Measurements from ENCODE around the gene AGR3.

AGR3 gene

GRCh38 chr7:16926283-16926682, 44.5 kb upstream of the AGR3 start:
- no peak overlapping the region for H2BK5ac ChIP-seq (ENCODE audit: low read length)
- H3K23ac ChIP-seq (ENCODE audit: low read depth, low read length, poor library complexity) = no peak overlapping the region
- no peak overlapping the region for H2BK12ac ChIP-seq (ENCODE audit: low read length)
- H4K8ac ChIP-seq (ENCODE audit: low read depth, low read length) = no peak overlapping the region
- H3K18ac ChIP-seq (ENCODE audit: low read length) = no peak overlapping the region
- DNase-seq (ENCODE audit: low spot score) = no peak
- H3K4me1 ChIP-seq (ENCODE audit: control insufficient read depth in 2 of 2, insufficient read depth in 1 of 2, low read depth in 1 of 2, low read length in 2 of 2) = peaks cover 0 to 10% of the 10 kb centered on the region in 2 donors
- H4K91ac ChIP-seq (ENCODE audit: low read depth, low read length, poor library complexity) = no peak overlapping the region
- WGBS, 2 donors (ENCODE audit: extremely low coverage in 2 of 2, insufficient read length in 2 of 2, insufficient replicate concordance in 1 of 2) = no CpG with 5 or more reads among the region's 2 CpGs
- no peak overlapping the region for H3K9ac ChIP-seq (ENCODE audit: low read depth, low read length, poor library complexity)
- H2BK120ac ChIP-seq (ENCODE audit: low read depth, low read length) = no peak overlapping the region
- H3K4me2 ChIP-seq (ENCODE audit: insufficient read depth, low read length, poor library complexity, severe bottlenecking) = no peak overlapping the region
- H2AK5ac ChIP-seq (ENCODE audit: low read depth, low read length) = no peak overlapping the region
- H3K4me3 ChIP-seq (ENCODE audit: low read length in 2 of 2) = no peak overlapping the region
- no peak overlapping the region for H3K14ac ChIP-seq (ENCODE audit: low read length)
- peaks cover 2 to 47% of the 10 kb centered on the region in 2 donors for H3K9me3 ChIP-seq (replicated peaks in 1 of 2; ENCODE audit: control insufficient read depth in 2 of 2, insufficient read depth in 1 of 2, low read depth in 1 of 2, low read length in 2 of 2)
- no peaks in the 10 kb centered on the region for H3K27me3 ChIP-seq (ENCODE audit: control insufficient read depth in 3 of 3, insufficient read depth in 3 of 3, low read depth in 1 of 3, low read length in 3 of 3)
- no peak overlapping the region for H3K27ac ChIP-seq (replicated peaks; ENCODE audit: low read length)
- H2AFZ ChIP-seq (ENCODE audit: low read length) = no peak overlapping the region
- H3K4ac ChIP-seq (ENCODE audit: low read length) = no peak overlapping the region
- no peaks in the 10 kb centered on the region for H3K79me1 ChIP-seq (ENCODE audit: low read depth, low read length)
- H2BK15ac ChIP-seq (ENCODE audit: low read length) = no peak overlapping the region
- H3K36me3 ChIP-seq (replicated peaks in 1 of 2; ENCODE audit: control insufficient read depth in 2 of 2, insufficient read depth in 2 of 2, low read length in 2 of 2) = peaks cover 0 to 60% of the 10 kb centered on the region in 2 donors

- no peak overlapping the region for H3K23ac ChIP-seq (ENCODE audit: low read depth, low read length, poor library complexity)
- no CpG with 5 or more reads among the region's 3 CpGs for WGBS, 2 donors (ENCODE audit: extremely low coverage in 2 of 2, insufficient read length in 2 of 2, insufficient replicate concordance in 1 of 2)
- no peak overlapping the region for H4K91ac ChIP-seq (ENCODE audit: low read depth, low read length, poor library complexity)
- no peak overlapping the region for H2BK12ac ChIP-seq (ENCODE audit: low read length)
- no peak overlapping the region for H2AFZ ChIP-seq (ENCODE audit: low read length)
- no peak overlapping the region for H3K4ac ChIP-seq (ENCODE audit: low read length)
- no peak for DNase-seq (ENCODE audit: low spot score)
- H2BK5ac ChIP-seq (ENCODE audit: low read length) = no peak overlapping the region
- peaks cover 2 to 47% of the 10 kb centered on the region in 2 donors for H3K9me3 ChIP-seq (replicated peaks in 1 of 2; ENCODE audit: control insufficient read depth in 2 of 2, insufficient read depth in 1 of 2, low read depth in 1 of 2, low read length in 2 of 2)
- H2BK120ac ChIP-seq (ENCODE audit: low read depth, low read length) = no peak overlapping the region
- H3K79me1 ChIP-seq (ENCODE audit: low read depth, low read length) = no peaks in the 10 kb centered on the region
- H3K4me3 ChIP-seq (ENCODE audit: low read length in 2 of 2) = no peak overlapping the region
- no peak overlapping the region for H2AK5ac ChIP-seq (ENCODE audit: low read depth, low read length)
- H3K4me1 ChIP-seq (ENCODE audit: control insufficient read depth in 2 of 2, insufficient read depth in 1 of 2, low read depth in 1 of 2, low read length in 2 of 2) = peaks cover 2 to 16% of the 10 kb centered on the region in 2 donors
- peaks cover 0 to 59% of the 10 kb centered on the region in 2 donors for H3K36me3 ChIP-seq (replicated peaks in 1 of 2; ENCODE audit: control insufficient read depth in 2 of 2, insufficient read depth in 2 of 2, low read length in 2 of 2)
- H3K27me3 ChIP-seq (ENCODE audit: control insufficient read depth in 3 of 3, insufficient read depth in 3 of 3, low read depth in 1 of 3, low read length in 3 of 3) = no peaks in the 10 kb centered on the region
- no peak overlapping the region for H3K14ac ChIP-seq (ENCODE audit: low read length)
- no peak overlapping the region for H3K18ac ChIP-seq (ENCODE audit: low read length)
- no peak overlapping the region for H3K27ac ChIP-seq (replicated peaks; ENCODE audit: low read length)
- no peak overlapping the region for H3K9ac ChIP-seq (ENCODE audit: low read depth, low read length, poor library complexity)
- H3K4me2 ChIP-seq (ENCODE audit: insufficient read depth, low read length, poor library complexity, severe bottlenecking) = no peak overlapping the region
- no peak overlapping the region for H4K8ac ChIP-seq (ENCODE audit: low read depth, low read length)
- no peak overlapping the region for H2BK15ac ChIP-seq (ENCODE audit: low read length)
Observed at GRCh38 chr7:16925609-16926008, 43.8 kb upstream of the AGR3 start.

- H3K79me1 ChIP-seq (ENCODE audit: low read depth, low read length) = no peaks in the 10 kb centered on the region
- H3K27me3 ChIP-seq (ENCODE audit: control insufficient read depth in 3 of 3, insufficient read depth in 3 of 3, low read depth in 1 of 3, low read length in 3 of 3) = no peaks in the 10 kb centered on the region
- H4K91ac ChIP-seq (ENCODE audit: low read depth, low read length, poor library complexity) = no peak overlapping the region
- H3K9me3 ChIP-seq (replicated peaks in 1 of 2; ENCODE audit: control insufficient read depth in 2 of 2, insufficient read depth in 1 of 2, low read depth in 1 of 2, low read length in 2 of 2) = peaks cover 2 to 38% of the 10 kb centered on the region in 2 donors
- H2BK15ac ChIP-seq (ENCODE audit: low read length) = no peak overlapping the region
- H2AFZ ChIP-seq (ENCODE audit: low read length) = no peak overlapping the region
- H2BK120ac ChIP-seq (ENCODE audit: low read depth, low read length) = no peak overlapping the region
- H4K8ac ChIP-seq (ENCODE audit: low read depth, low read length) = no peak overlapping the region
- H3K4me1 ChIP-seq (ENCODE audit: control insufficient read depth in 2 of 2, insufficient read depth in 1 of 2, low read depth in 1 of 2, low read length in 2 of 2) = peaks cover 2 to 16% of the 10 kb centered on the region in 2 donors
- DNase-seq (ENCODE audit: low spot score) = no peak
- no peak overlapping the region for H2AK5ac ChIP-seq (ENCODE audit: low read depth, low read length)
- H3K4me2 ChIP-seq (ENCODE audit: insufficient read depth, low read length, poor library complexity, severe bottlenecking) = no peak overlapping the region
- H3K23ac ChIP-seq (ENCODE audit: low read depth, low read length, poor library complexity) = no peak overlapping the region
- WGBS, 2 donors (ENCODE audit: extremely low coverage in 2 of 2, insufficient read length in 2 of 2, insufficient replicate concordance in 1 of 2) = no CpG with 5 or more reads among the region's 2 CpGs
- no peak overlapping the region for H3K9ac ChIP-seq (ENCODE audit: low read depth, low read length, poor library complexity)
- no peak overlapping the region for H2BK5ac ChIP-seq (ENCODE audit: low read length)
- H3K14ac ChIP-seq (ENCODE audit: low read length) = no peak overlapping the region
- H3K4ac ChIP-seq (ENCODE audit: low read length) = no peak overlapping the region
- no peak overlapping the region for H2BK12ac ChIP-seq (ENCODE audit: low read length)
- H3K36me3 ChIP-seq (replicated peaks in 1 of 2; ENCODE audit: control insufficient read depth in 2 of 2, insufficient read depth in 2 of 2, low read length in 2 of 2) = peaks cover 0 to 36% of the 10 kb centered on the region in 2 donors
- H3K18ac ChIP-seq (ENCODE audit: low read length) = no peak overlapping the region
- no peak overlapping the region for H3K27ac ChIP-seq (replicated peaks; ENCODE audit: low read length)
- H3K4me3 ChIP-seq (ENCODE audit: low read length in 2 of 2) = no peak overlapping the region
Observed at GRCh38 chr7:16923019-16923418, 41.2 kb upstream of the AGR3 start.

GRCh38 chr7:16921644-16922257, 40.0 kb upstream of the AGR3 start:
- no CpG with 5 or more reads among the region's 3 CpGs for WGBS, 2 donors (ENCODE audit: extremely low coverage in 2 of 2, insufficient read length in 2 of 2, insufficient replicate concordance in 1 of 2)
- Histone ChIP-seq H3K9ac (ENCODE audit: low read depth, low read length, poor library complexity) (no peak overlapping the region), H3K4ac (ENCODE audit: low read length) (no peak overlapping the region), H3K23ac (ENCODE audit: low read depth, low read length, poor library complexity) (no peak overlapping the region), H3K4me3 (ENCODE audit: low read length in 2 of 2) (no peak overlapping the region), H2BK120ac (ENCODE audit: low read depth, low read length) (no peak overlapping the region), H3K36me3 (replicated peaks in 1 of 2; ENCODE audit: control insufficient read depth in 2 of 2, insufficient read depth in 2 of 2, low read length in 2 of 2) (peaks cover 0 to 24% of the 10 kb centered on the region in 2 donors), H3K27me3 (ENCODE audit: control insufficient read depth in 3 of 3, insufficient read depth in 3 of 3, low read depth in 1 of 3, low read length in 3 of 3) (no peaks in the 10 kb centered on the region), H2BK5ac (ENCODE audit: low read length) (no peak overlapping the region), H3K4me1 (ENCODE audit: control insufficient read depth in 2 of 2, insufficient read depth in 1 of 2, low read depth in 1 of 2, low read length in 2 of 2) (peaks cover 6 to 23% of the 10 kb centered on the region in 2 donors), H3K18ac (ENCODE audit: low read length) (no peak overlapping the region), H2AK5ac (ENCODE audit: low read depth, low read length) (no peak overlapping the region), H3K4me2 (ENCODE audit: insufficient read depth, low read length, poor library complexity, severe bottlenecking) (no peak overlapping the region), H2BK15ac (ENCODE audit: low read length) (no peak overlapping the region), H3K9me3 (replicated peaks in 1 of 2; ENCODE audit: control insufficient read depth in 2 of 2, insufficient read depth in 1 of 2, low read depth in 1 of 2, low read length in 2 of 2) (peaks cover 0 to 26% of the 10 kb centered on the region in 2 donors), H4K91ac (ENCODE audit: low read depth, low read length, poor library complexity) (no peak overlapping the region), H4K8ac (ENCODE audit: low read depth, low read length) (no peak overlapping the region), H3K79me1 (ENCODE audit: low read depth, low read length) (no peaks in the 10 kb centered on the region), H2AFZ (ENCODE audit: low read length) (no peak overlapping the region), H3K27ac (replicated peaks; ENCODE audit: low read length) (no peak overlapping the region), H2BK12ac (ENCODE audit: low read length) (no peak overlapping the region), H3K14ac (ENCODE audit: low read length) (no peak overlapping the region)
- DNase-seq (ENCODE audit: low spot score) = no peak

Measured in neuronal stem cell (in vitro differentiated cells).